ENCODE data around the gene MGAT5B.

Gene MGAT5B

DNA sequence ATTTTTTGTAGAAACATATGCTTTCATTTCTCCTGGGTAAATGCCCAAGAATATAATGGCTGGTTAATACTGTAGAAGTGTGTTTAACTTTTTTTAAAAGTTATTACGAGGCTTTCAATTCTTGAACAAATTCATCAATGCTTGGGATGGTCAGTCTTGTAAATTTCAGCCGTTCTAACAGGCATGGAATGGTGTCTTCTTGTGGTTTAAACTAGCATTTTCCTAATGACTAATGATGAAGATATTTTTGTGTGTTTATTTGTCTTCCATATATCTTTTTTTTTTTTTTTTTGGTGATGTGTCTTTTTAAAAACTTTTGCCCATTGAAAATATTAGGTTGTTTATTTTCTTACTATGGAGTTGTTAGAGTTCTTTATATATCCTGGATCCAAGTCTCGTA, 67.1 kb downstream of the MGAT5B start:
- no peak for DNase-seq (ENCODE audit: low read depth, low spot score)
- H3K4me3 ChIP-seq (ENCODE audit: low read length): no peak overlapping the region

DNA sequence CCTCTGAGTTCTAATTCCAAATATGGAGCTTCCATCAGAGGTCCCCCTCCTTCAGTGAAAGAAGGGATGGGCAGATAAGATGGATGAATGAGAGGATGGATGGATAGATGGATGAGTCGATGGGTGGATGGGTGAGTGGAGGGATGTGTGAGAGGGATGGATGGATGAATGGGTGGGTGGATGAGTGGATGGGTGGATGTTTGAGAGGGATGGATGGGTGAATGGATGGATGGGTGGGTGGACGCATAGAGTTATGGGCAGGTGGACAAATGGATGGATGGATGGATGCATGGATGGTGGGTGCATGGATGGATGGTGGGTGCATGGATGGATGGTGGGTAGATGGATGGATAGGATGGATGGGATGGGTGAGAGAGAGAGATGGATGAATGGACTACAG, 69.0 kb downstream of the MGAT5B start:
- no peak for DNase-seq (ENCODE audit: low read depth, low spot score)
- H3K4me3 ChIP-seq (ENCODE audit: low read length): no peak overlapping the region

DNA sequence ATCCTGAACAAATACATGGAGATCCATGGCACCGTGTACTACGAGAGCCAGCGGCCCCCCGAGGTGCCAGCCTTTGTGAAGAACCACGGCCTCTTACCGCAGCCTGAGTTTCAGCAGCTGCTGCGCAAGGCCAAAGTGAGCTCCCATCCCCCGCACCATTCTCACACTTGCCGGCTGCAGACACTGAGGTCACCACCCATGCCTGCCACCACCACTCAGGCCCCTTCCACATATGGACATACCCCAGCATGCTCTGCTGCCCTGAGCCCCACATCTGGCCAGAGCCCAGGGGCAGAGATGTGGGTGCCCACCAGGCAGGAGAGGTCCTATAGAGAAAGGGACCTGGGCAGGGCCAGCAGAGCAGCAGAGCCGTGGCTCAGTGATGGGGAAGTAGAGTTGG, 69.8 kb downstream of the MGAT5B start:
- DNase-seq (ENCODE audit: low read depth, low spot score): no peak
- H3K4me3 ChIP-seq (ENCODE audit: low read length): no peak overlapping the region

DNA sequence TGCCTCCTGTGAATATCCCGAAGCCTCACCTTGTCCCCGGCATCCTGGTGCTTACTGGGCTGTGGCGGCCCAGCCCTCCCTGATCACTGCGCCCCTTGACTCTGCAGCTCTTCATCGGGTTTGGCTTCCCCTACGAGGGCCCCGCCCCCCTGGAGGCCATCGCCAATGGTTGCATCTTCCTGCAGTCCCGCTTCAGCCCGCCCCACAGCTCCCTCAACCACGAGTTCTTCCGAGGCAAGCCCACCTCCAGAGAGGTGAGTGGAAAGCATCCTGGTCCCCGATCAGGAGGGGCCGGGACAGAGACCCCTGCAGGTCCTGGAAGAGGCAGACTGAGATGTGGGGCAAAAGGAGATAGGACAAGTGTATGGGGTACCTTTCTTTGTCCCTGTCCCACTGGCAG, 72.1 kb downstream of the MGAT5B start:
- no peak for DNase-seq (ENCODE audit: low read depth, low spot score)
- no peak overlapping the region for H3K4me3 ChIP-seq (ENCODE audit: low read length)

DNA sequence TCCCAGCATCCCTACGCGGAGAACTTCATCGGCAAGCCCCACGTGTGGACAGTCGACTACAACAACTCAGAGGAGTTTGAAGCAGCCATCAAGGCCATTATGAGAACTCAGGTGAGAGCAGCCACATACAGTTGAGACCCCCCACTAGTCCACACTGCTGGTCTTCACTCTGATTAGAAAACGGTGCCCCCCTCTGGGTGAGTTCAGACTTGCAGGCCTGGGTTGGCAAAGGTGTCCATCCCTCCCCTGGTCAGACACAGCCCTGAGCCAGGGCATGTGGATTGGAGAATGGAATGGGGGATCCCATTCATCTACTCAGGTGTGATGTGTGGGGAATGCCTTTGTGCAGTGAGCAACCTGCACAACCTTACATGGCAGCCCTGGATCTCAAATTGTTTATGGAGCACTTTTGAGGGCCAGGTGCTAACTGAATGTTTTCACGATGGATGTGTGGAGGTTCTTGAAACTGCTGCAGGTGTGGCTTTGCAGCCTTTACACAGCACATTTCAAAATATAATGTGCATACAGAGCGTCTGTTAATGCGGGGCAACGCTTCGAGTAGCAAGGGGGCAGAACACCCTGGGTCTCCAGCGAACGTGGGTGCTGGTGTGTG, 72.6 kb downstream of the MGAT5B start:
- no peak for DNase-seq (ENCODE audit: low read depth, low spot score)
- no peak overlapping the region for H3K4me3 ChIP-seq (ENCODE audit: low read length)

DNA sequence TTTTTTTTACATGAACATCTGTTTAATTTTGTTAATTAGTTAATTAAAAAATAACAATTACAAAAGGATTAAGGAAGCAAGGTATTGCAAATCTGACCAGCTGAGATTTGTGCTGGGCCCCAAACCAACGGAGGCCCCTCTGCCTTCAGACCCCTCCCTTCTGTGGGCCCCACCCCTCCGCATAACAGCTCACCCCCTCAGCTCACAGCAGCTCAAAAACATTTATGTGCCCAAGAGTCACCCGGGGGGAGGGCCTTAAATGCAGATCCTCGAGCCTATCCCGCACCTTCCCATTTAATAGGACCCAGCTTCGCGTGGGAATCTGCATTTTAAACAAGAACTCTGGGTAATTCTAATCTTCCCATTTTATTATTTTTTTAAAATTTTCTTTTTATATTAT, 75.0 kb downstream of the MGAT5B start:
- no peak for DNase-seq (ENCODE audit: low read depth, low spot score)

DNA sequence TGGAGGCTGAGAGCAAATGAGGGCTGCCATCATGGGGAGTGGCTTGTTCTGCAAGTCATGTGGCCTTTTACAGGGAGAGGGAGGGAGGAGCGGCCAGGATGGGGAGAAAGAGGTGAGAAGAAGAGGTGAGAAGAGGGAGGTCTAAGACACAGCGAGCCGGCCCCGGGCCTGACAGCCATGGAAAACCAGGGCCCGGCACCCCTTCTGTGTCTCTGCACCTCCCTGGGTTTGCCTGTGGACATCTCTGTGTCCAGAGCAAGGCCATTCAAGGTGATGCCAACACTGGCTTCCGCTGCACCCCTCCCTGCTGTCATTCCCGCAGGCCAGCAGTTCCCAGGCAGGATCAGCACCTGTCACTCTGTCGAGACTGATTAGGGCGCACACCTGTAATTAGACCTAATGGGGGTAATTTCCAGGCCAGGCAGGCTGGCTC, 75.6 kb downstream of the MGAT5B start:
- DNase-seq (ENCODE audit: low read depth, low spot score): no peak
- H3K4me3 ChIP-seq (ENCODE audit: low read length): no peak overlapping the region

More for the DNA sequence above, 75.0 kb downstream of the MGAT5B start:
- H3K4me3 ChIP-seq (ENCODE audit: low read length): no peak overlapping the region

DNA sequence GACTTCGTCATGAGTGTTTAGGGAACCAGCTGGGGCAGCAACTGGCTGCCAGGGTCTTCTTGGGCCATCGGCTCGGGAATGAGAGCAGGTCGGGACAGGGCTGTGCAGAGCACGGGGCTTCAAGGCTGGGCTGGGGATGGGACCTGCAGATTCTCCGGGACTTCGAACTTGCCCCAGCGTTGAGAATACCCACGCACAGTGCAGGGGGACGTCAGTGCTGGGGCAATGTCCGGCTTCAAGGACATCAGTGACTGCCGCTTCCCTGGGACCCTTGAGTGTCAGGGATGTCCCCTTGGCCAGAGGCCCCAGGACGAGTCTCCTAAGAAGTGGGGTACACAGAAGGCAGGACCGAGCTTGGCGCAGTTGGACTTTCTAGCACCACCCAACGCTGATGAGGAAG, 76.3 kb downstream of the MGAT5B start:
- no peak overlapping the region for H3K4me3 ChIP-seq (ENCODE audit: low read length)

DNA sequence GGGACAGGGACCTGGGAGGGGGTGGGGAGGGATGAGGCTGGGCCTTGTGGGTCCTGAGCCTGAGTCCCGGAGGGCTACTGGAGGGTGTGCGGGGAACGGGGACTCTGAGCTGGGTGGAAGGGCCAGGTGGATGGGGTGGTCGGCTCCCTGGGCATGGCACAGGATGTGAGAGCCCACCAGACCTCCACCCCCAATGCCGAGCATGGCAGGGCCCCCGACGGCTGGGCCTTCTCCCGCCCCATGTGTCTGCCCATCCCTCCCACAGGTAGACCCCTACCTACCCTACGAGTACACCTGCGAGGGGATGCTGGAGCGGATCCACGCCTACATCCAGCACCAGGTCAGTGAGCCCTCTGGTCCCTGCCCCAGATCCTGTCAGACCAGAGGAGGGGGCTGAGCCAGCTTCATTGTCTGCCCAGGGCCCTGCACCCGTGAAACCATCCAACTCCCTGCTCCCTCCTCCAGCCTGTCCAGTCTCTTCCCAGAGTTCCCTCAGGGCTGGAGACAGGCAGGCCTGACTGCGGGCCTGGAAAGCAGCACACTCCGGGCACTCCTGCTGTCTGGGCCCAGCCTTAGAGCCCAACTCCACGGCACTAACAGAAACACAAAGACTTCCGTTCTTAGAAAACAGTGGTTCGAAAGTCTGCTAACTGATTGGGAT, 78.0 kb downstream of the MGAT5B start:
- no peak for DNase-seq (ENCODE audit: low read depth, low spot score)
- H3K4me3 ChIP-seq (ENCODE audit: low read length): no peak overlapping the region

More for the DNA sequence above, 76.3 kb downstream of the MGAT5B start:
- no peak for DNase-seq (ENCODE audit: low read depth, low spot score)

DNA sequence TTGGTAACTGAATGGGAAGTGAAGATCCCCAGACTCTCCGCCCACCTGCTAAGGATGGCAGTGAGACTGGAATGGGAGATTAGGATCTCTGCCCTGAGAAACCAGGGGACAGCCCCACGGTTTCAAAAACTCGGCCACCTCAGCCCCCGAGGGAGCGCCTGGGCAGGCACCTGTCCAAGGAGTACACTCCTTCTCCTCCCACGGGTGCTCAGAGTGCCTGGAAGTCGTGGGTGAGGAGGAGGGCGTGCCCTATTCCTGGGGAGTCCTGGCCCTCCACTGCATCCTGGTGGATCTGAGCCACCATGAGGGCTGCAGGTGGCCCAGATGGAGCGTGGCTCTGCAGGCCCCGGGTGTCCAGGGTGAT, 78.5 kb downstream of the MGAT5B start:
- DNase-seq (ENCODE audit: low read depth, low spot score): no peak
- no peak overlapping the region for H3K4me3 ChIP-seq (ENCODE audit: low read length)

DNA sequence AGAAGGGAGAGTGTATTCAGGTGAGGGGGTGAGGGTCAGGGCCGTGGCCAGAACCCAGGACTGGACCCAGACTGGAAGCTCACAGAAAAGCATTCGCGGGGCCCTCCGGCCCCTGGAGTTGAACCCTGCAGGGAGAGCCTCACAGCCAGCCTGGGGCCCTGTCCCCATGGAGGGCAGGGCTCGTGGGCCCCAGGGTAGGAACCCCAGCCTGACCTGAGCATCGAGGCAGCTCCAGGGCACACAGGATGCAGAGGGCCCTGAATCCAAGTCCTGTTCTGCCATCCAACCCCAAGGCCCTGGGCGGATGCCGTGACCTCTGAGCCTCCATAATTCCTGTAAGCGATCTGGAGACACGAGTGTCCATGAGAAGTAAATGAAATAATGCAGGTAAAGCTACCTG, 79.1 kb downstream of the MGAT5B start:
- H3K4me3 ChIP-seq (ENCODE audit: low read length): no peak overlapping the region
- no peak for DNase-seq (ENCODE audit: low read depth, low spot score)

DNA sequence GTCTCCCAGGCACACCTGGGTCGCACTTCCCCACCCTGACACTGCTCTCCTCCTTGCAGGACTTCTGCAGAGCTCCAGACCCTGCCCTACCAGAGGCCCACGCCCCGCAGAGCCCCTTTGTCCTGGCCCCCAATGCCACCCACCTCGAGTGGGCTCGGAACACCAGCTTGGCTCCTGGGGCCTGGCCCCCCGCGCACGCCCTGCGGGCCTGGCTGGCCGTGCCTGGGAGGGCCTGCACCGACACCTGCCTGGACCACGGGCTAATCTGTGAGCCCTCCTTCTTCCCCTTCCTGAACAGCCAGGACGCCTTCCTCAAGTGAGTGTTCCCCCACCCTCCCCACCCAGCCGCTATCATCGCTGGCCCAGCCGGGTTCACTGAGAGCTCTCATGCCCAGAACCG, 79.6 kb downstream of the MGAT5B start:
- DNase-seq (ENCODE audit: low read depth, low spot score): no peak
- no peak overlapping the region for H3K4me3 ChIP-seq (ENCODE audit: low read length)

DNA sequence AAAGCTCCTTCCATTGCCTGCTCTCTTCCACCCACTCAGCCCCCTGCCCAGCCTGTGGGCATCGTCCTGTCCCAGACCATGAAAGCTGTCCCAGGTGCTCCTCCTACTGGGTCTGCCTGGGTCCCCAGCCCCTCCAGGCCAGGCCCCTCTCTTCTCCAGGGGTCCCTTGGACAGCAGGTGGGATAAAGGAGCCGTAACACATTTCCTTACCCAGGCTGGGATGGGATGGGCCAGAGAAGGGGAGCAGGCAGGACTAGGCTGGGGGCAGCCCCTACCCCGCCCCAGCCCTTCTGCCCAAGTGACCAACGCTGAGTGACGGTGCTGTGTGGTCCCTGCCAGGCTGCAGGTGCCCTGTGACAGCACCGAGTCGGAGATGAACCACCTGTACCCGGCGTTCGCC, 80.1 kb downstream of the MGAT5B start:
- DNase-seq (ENCODE audit: low read depth, low spot score): no peak

DNA sequence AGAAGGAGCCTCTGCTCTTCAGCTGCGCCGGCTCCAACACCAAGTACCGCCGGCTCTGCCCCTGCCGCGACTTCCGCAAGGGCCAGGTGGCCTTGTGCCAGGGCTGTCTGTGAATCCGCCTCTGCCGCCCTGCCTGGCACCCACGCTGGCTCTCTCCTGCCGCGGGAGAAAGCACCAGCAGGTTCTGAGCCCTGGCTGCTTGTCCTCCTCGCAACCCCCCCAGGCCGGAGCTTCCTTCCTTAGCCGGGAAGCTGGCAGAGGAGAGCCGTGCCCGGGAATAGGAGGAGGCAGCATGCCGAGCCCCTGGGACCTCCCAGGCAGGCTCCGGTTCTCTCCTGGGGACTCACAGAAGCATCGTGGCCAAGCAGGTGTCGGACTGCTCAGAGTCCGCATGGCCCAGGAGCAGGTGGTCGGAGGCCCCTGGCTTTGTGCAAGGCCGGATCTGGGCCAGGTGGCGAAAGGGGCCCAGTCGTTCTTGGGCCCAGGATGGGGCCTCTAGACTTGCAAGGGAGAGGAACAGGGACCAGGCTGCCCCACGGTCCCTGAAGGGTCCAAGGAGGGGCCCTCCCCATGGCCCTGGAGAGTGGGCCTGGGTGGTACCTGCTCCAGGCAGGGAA, 80.6 kb downstream of the MGAT5B start:
- H3K4me3 ChIP-seq (ENCODE audit: low read length): no peak overlapping the region
- no peak for DNase-seq (ENCODE audit: low read depth, low spot score)

More for the DNA sequence above, 80.1 kb downstream of the MGAT5B start:
- H3K4me3 ChIP-seq (ENCODE audit: low read length): no peak overlapping the region

DNA sequence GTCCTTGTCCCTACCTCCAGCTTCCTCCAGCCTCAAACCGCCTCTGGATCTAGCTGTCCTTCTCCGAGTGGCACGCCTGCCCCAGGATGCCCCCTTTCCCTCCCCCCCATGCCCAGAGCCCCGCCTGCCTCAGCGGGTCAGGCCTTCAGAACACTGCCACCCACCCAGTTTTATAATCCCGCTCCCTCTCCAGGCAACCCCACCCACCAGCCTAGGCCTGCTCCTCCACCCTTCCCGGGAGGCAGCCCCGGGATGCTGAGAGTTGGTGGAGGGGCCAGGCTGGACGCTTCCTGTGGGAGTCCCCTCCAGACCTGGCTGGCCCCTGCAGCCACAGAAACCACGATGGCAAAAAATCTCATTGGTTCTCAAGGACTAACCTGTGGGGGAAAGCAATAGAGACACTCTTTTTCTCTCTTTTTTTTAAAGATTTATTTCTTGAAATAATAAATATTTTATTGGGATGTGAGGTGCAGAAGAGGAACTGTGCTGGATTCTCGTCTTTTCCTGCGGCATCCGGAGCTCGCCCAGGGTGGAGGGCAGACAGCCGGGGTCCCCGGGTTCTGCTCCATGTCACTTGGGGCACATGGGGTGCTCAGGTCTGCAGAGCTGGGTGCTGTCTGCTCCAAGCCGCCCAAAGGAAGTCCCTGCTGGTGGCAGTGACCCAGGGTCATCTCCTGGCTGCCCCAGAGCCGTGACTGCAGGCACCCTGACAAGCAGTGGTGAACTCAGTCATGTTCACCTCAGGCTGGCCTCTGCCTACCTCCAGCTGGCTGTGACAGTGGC, 81.9 kb downstream of the MGAT5B start:
- no peak overlapping the region for H3K4me3 ChIP-seq (ENCODE audit: low read length)
- no peak for DNase-seq (ENCODE audit: low read depth, low spot score)

DNA sequence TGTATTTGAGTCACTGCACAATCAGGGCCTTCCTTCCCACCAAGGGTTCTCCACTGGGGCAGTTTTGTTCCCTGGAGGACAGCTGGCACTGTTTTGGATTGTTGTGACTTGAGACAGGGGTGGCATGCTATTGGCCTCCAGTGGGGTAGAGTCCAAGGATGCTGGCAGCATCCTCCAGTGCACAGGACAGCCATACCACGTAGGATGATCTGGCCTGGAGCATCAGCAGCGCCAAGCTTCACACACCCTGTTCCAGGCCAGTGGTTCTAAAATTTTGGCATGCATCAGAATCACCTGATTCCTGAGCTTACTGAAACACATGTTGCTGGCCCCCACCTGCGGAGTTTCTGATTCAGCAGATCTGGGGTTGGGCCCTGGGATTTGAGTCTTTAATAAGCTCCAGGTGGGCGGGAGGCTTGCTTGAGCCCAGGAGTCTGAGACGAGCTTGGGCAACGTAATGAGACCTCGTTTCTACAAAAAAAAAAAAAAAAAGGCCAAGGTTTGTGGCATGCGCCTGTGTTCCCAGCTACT, 83.2 kb downstream of the MGAT5B start:
- H3K4me3 ChIP-seq (ENCODE audit: low read length): no peak overlapping the region
- no peak for DNase-seq (ENCODE audit: low read depth, low spot score)

DNA sequence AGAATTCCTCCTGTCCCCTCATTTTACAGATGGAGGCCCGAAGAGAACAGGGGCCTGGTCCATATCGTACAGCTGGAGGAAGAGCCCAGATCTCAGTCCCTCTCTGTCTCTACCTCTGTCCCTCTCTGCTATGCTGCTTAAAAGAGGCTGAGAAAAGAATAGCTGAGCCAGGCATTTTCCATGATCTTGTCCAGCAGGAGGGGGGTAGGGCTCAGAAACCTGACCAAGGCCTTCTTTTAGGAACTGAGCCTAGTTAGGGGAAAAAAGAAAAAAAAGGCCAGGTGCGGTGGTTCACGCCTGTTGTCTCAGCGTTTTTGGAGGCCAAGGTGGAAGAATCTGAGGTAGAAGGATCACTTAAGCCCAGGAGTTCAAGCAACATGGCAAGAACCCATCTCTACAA, 84.2 kb downstream of the MGAT5B start:
- H3K4me3 ChIP-seq (ENCODE audit: low read length): no peak overlapping the region
- no peak for DNase-seq (ENCODE audit: low read depth, low spot score)

DNA sequence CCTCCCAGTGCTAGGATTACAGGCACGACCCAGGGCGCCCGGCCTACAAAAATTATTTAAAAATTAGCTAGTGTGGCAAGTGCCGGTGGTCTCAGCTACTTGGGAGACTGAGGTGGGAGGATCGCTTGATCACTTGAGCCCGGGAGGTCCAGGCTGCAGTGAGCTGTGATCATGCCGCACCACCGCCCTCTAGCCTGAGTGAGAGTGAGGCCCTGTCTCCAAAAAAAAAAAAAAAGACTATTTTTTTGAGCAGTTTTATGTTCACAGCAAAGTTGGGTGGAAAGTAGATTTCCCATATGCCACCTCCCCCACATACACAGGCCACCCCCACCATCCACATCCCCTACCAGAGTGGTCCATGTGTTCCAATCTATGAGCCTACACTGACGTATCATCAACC, 84.9 kb downstream of the MGAT5B start:
- DNase-seq (ENCODE audit: low read depth, low spot score): no peak
- H3K4me3 ChIP-seq (ENCODE audit: low read length): no peak overlapping the region

DNA sequence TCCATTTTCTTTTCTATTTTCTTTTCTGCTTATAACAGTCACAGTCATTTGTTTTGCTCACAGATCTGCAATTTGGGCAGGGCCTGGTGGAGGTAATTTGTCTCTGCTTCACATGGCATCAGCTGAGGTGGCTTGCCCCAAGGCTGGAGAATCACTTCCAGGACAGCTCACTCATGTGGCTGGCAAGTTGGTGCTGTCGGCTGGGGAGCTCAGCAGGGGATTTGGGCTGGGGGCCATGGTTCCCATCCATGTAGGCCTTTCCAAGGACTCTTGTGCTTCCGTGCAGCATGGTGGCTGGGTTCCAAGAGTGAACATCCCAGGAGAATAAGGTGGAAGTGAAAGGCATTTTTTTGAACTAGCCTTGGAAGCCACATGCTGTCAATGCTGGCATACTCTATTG, 85.7 kb downstream of the MGAT5B start:
- H3K4me3 ChIP-seq (ENCODE audit: low read length): no peak overlapping the region
- no peak for DNase-seq (ENCODE audit: low read depth, low spot score)

DNA sequence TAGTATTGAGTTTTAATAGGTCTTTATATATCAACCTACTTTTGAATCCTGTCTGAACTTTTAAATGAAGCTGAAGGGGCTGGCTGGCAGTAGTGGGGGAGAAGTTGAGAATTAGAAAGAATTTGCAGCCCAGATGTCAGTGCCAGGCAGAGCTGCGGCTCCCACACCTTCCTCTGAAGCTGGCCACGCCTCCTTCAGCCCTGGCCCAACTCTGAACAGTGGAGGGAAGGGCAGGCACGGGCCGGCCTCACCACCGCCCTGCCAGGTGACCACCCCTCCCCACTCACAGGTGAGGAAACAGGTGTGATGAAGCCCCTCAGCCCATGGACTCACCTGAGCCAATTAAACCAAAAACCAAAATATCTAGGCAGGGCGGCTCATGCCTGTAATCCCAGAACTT, 87.0 kb downstream of the MGAT5B start:
- H3K4me3 ChIP-seq (ENCODE audit: low read length): no peak overlapping the region
- DNase-seq (ENCODE audit: low read depth, low spot score): no peak

Measured in Jurkat, Clone E6-1 (cell line).